Fibroblast of the aortic adventitia (primary cell): ENCODE results near the gene NALCN. TPM values are rescaled to one million over a fixed set of nuclear protein-coding genes. Genes with fewer than 3 reads are reported as not detected.
A peak's percentile ranks its signal among the peaks of the same experiment; 100 is the strongest.

Source experiments
- DNase-seq: peaks from one replicate; pipeline ENCODE4 v3.0.0-alpha.2; 2010; ENCODE audit warnings: low read depth
- H3K4me3 ChIP-seq: 2 replicates; pipeline ENCODE4 v1.5.1; 2011; ENCODE audit warnings: low read depth, mild to moderate bottlenecking, control low read depth, low read length, moderate library complexity
- CTCF ChIP-seq: IDR thresholded peaks from 2 replicates; pipeline ENCODE4 v1.5.1; 2011; ENCODE audit warnings: mild to moderate bottlenecking, low read length, control low read depth, inconsistent platforms; ENCODE audit not compliant: insufficient read depth
- total RNA-seq: library from RNA; depleted of rRNA; stranded (reverse); fragments of >200 nt; gene quantifications from 2 replicates; pipeline ENCODE4 v1.2.3, GENCODE V29; 2012; ENCODE audit warnings: low replicate concordance

Gene NALCN
- total RNA-seq, 1 donor = 3.1 TPM

- no peak overlapping the region for H3K4me3 ChIP-seq
- TF ChIP-seq CTCF = no peak
- no peak for DNase-seq
Measured at GRCh38 chr13:101393140-101393539, 23.2 kb downstream of the NALCN start.

- no peak overlapping the region for H3K4me3 ChIP-seq
- TF ChIP-seq CTCF = no peak
- peak; percentile 18 for DNase-seq
Measured at GRCh38 chr13:101390461-101390860, 25.8 kb downstream of the NALCN start.

- TF ChIP-seq CTCF = no peak
- no peak for DNase-seq
- no peak overlapping the region for H3K4me3 ChIP-seq
Measured at GRCh38 chr13:101384929-101385328, 31.4 kb downstream of the NALCN start.

GRCh38 chr13:101383595-101383994 lies 32.7 kb downstream of the NALCN start:
- no peak for DNase-seq

GRCh38 chr13:101382701-101383100 lies 33.6 kb downstream of the NALCN start:
- no peak for TF ChIP-seq CTCF
- H3K4me3 ChIP-seq = no peak overlapping the region
- no peak for DNase-seq

More at GRCh38 chr13:101383595-101383994, 32.7 kb downstream of the NALCN start:
- no peak for TF ChIP-seq CTCF
- no peak overlapping the region for H3K4me3 ChIP-seq

- no peak overlapping the region for H3K4me3 ChIP-seq
- no peak for TF ChIP-seq CTCF
- DNase-seq = no peak
Measured at GRCh38 chr13:101382086-101382485, 34.2 kb downstream of the NALCN start.

GRCh38 chr13:101360525-101360924 lies 55.8 kb downstream of the NALCN start:
- TF ChIP-seq CTCF = no peak
- no peak for DNase-seq
- H3K4me3 ChIP-seq = no peak overlapping the region
